Muscle of back (tissue), 11 donors: ENCODE data around the gene SEPTIN5. TPM values are rescaled to one million over a fixed set of nuclear protein-coding genes. Genes with fewer than 3 reads are reported as not detected.

Experiments
- DNase-seq, 3 donors: peaks; one replicate each; pipeline versions ENCODE4 v3.0.0 to v3.0.0-alpha.2; 2013
- polyA plus RNA-seq, 10 donors: library from polyadenylated mRNA; unstranded; fragments of 120-200 nt; gene quantifications; one replicate each; pipeline ENCODE4 v1.2.1, GENCODE V29; 2013; ENCODE audit not compliant: insufficient read length in 10 of 10

Gene SEPTIN5
- polyA plus RNA-seq, 10 donors, result 83.2 to 122 (median 105) TPM

GRCh38 chr22:19746726-19747125 is 32.4 kb downstream of the SEPTIN5 start:
- DNase-seq, result no peak

GRCh38 chr22:19747551-19747950 is 33.2 kb downstream of the SEPTIN5 start:
- DNase-seq, result no peak

DNA sequence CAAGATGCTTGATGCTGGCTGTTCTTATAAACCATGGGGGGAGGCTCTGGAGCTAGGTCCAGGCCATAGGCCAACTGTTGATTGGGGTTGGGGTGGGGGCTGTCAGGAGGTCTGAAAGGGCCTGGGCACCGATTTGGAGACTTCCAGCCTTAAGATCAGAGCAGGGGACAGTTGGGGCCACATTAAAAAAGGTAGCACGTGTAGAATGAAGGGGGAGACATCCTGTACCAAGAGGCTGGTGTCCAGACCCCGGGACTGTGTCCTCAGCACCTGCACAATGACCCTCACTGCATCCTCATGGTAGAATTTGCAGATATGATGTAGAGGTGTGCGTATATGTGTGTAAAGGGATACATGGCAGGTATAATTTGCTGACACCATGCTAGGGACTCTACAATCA is 33.8 kb downstream of the SEPTIN5 start:
- no peak for DNase-seq

GRCh38 chr22:19748991-19749664 is 34.8 kb downstream of the SEPTIN5 start:
- DNase-seq, result no peak

DNA sequence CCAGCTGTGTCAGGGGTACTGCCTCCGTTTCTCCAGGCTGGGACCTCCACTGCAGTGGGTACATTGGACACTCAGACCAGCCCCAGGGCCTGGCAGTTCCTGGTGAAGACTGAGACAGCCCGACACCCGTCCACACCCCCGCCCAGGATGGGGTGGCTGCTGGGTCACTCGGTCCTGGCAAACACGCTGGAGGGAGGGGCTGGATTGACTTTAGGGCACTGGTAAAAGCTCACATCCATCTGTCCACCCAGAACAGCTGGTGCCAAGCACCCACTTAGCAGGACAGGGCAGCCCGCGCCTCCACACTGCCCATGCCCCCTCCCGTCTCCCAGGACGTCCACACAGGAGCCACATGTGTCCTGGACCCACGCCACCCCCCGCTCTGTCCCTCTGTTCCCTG is 35.6 kb downstream of the SEPTIN5 start:
- DNase-seq, result peak in 1 of 3 donors; percentile 47

GRCh38 chr22:19750507-19751490 is 36.5 kb downstream of the SEPTIN5 start:
- DNase-seq, result no peak

DNA sequence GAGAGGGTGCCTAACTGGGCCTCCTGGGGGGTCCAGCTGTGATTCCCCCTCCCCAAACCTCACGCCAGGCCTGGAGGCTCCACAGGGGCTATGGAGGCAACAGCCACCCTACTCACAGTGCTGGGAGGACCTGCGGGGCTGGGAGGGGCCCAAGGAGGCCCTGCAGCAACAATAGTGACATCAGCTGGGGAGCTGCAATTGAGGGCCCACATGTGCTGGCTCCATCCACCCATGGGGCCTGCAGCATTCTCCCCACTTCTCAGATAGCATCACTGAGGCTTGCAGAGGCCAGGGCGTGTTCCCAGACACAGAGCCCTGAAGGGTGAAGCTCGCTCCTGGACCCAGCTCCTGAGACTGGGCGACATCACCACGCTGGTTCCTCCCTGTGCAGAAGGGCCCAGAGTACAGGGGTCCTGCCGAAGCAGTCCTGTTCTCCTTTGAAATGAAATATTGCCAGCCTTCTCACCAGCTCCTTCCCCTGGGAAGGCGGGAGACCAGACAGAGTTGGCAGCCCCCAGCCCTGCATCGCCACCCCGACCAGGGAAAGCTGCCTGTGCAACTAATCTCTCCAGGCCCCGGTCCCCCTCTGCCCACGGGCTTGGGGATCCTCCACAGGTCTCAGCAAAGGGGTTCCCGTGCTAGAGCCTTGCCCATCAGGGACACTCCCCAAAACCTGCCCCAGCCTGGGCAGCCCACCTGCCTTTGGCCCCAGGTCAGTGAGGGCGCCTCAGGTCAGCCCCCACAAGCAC is 37.4 kb downstream of the SEPTIN5 start:
- DNase-seq, result no peak

DNA sequence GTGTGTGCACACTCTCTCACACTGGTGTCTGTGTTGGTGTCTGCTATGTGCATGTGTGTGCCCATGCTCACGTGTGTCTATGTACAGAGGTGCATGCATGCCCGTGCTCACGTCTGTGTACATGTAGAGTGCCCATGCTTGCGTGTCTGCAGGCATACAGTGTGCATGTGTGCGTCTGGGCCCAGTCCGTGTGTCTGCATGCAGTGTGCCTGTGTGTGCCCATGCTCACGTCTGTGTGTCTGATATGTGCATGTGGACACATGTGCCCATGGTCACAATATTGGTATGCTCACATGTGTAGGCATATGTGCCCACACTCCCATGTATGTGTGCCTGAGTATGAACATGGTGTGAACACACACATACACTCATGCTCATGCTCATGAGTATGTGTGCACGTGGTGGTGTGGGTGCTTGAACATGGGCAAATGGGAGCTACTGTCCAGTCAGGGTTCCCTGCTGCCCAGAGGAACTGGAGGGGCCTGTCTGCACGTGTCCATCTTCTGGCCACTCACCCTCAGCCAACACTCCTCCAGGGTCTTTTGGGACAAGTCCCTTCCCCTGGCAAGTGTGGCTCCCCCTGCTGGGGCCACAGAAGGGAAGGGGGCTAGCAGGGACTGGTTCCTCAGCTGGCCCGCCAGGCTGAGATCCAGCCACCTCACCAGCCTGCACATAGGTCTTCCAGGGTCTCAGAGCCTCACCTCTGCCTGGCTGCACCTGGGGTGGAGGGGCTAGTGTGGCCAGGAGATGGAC is 39.0 kb downstream of the SEPTIN5 start:
- DNase-seq, result no peak

DNA sequence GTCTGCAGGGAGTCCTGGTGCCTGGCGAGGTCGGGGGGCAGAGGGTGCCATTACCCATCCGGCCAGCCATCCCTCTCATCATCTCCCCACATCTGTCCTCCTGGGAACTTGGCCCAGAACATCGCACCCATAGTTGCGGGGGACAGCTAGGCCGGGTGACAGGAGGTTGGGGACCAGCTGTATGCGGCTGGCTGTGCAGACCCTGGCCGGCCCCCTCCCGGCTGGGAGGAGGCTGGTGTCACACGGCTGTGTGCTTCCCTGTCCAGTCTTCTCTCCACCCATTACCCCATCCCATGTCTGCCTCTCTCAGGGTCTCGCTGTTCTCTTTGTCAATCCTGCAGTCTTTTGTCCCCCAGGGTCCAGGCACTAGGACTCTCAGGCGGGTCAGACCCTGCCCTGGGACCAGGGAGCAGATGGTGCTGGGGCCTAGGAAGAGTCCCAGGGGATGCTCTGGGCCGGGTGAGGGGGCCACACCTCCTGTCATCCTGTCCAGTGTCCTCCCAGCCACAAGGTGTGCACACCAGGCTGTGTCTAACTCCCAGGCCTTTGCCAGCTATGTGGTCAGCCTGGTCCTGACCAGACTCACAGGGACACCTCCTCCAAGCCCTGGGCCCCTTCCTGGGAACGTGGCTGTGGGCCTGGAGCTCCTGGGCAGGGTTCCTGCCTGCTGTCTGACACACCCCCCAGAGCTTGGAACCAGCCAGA is 39.8 kb downstream of the SEPTIN5 start:
- DNase-seq, result no peak

DNA sequence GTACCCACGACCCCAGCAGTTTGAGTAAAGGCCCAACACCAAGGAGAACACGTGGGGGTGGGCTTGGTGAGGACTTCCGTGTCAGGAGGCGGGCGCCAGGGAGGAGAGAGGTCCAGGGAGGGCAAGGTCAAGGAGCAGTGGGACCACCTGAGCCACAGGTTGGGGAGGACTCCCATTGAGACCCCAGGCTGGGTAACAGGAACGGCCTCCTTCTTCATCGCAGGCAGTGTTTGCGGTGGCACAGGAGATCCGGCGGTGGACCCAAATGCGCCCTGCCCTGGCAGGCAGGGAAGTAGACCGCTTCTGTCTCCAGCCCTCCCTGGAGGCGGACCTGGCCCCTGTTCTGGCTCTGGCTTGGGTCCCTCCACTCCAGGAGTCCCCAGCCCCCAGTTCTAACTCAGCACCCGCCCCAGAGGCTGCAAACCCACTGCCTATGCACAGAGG is 40.4 kb downstream of the SEPTIN5 start:
- no peak for DNase-seq

DNA sequence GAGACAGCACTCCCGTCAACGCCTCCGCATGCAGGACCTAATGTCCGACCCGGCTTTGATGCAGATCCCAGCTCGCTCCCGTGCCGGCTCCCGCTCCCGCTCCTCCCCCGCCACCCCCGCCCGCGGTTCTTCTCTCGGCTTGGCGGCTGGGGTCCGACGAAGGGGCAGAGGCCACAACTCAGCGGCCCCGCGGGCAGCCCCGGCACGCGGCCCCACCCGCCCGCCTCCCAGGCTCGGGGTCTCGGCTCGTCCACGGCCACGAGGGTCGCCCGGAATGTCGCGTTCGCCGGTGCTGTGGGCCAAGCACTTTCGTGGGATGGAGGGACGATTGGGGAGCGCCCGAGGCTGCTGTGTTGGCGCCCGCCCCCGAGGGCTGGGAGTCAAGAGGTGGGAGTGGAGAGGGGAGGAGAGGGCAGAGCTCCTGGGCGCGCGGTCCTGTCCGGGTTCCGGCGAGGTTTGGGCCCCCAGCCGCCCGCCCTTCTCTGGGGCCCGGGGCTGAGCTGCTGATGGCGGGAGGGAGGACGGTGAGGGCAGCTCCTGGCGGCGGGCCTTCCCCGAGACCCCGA is 40.9 kb downstream of the SEPTIN5 start:
- no peak for DNase-seq

- DNase-seq, result no peak
These were observed 41.5 kb downstream of the SEPTIN5 start for GRCh38 chr22:19755722-19756287.

GRCh38 chr22:19756288-19757128 is 42.2 kb downstream of the SEPTIN5 start:
- no peak for DNase-seq

DNA sequence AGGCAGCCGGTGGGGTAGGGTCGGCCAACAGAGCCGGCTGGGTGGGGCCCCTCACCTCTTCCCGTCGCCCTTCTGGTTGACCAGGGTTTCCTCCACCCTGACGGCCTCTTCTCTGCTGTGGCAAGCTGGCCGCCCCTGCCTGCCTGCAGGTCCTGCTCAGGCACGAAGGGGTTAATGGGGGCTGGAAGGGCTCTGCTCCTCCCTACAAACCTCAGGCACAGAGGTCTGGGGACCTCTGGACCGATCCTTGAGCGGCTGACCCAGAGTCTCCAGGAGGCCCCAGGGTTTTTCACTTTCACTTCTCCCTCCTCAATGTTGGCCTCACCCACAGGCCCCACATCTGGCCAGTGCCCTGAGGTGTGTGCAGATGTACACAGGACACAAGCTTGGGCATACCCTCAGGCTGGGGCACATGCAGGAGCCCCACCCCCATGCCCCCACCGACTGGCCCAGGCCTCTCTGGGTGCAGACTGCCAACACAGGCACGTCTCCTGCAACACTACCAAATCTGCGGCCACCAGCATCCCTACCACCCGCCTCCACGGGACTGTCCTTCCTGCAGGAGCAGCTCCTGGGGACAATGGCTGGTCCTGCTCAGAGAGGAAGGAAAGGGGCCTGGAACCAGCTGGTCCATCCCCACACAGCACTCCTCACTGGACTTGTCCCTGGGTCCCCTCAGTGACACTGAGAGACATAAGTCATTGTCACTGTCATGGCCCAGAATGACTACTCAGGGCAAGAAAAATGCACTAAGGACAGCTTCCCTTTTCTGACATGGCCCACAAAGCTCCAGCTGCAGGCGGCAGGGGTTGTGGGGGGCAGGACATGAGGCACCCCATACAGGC is 43.1 kb downstream of the SEPTIN5 start:
- no peak for DNase-seq

DNA sequence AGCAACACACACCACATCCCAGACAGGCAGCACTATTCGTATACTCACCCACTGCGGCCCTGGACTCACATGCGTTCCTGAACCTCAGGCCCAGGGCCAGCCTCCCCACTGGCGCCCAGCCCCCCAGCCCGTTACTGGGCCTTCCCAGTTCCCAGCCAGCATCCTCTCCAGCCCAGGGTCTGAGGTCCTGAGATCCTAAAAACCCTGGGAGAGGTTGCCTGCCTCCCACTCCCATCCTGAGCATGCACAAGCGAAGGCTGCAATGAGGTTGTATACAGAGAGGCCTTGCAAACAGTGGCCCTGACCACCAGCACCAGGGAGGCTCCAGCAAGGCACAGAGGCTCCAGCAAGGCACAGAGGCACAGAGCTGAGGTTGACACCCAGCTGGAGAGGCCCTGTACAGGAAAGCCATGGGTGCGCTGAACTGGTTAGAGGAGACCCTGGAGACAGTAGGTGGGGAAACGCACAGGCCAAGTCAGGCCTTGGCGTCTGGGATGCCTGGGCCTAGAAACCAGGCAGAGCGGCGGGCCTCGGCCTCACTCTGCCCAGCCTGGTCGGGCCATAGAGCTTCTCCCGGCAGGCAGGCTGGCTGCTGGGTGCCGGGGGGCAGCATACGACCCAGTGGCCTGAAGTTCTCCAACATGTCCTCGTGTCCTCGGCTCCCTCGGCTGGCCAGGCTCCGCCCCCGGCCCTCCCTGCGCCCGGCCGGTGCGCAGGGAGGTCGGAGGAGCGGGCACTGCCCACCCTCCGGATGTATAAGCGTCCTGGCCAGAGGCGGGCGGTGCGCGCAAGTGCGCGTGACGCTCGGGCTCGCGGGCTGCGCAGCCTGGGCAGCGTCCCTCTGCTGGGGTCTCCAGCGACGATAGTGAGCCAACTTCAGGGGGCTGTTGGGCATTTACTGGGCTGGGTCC is 43.9 kb downstream of the SEPTIN5 start:
- no peak for DNase-seq

GRCh38 chr22:19758896-19759426 is 44.7 kb downstream of the SEPTIN5 start:
- DNase-seq, result no peak
